A549 (cell line): ENCODE results near the gene REXO5. TPM values are rescaled to one million over a fixed set of nuclear protein-coding genes. Genes with fewer than 3 reads are reported as not detected.

Experiments used
- ATAC-seq, 2 experiments: fragments of 200-7000 bp in 1 of 2; fragments of >200 bp in 1 of 2; cut with Nextera tagmentation in 1 of 2; cut with Tn5 transposase in 1 of 2; 3 replicates each; pipeline versions ENCODE4 v1.8.0 to v1.9.1; 2018 to 2020; ENCODE audit warnings: mild to moderate bottlenecking in 1 of 2, moderate library complexity in 1 of 2
- CTCF ChIA-PET: fragments of 300-600 bp; sonication (Branson Sonifier 250); formaldehyde crosslinking; extraction: SDS; loops from one replicate; lab custom pipeline; 2021; ENCODE audit warnings: antibody characterized with exemption, inconsistent platforms; lab: Yijun Ruan, JAX
- POLR2A ChIA-PET: fragments of 350-600 bp; formaldehyde crosslinking; extraction: SDS; loops from one replicate; lab custom pipeline; 2021; ENCODE audit warnings: antibody characterized with exemption, inconsistent platforms; lab: Yijun Ruan, JAX
- DNase-seq, 2 experiments: peaks; one replicate each; pipeline versions ENCODE4 v3.0.0 to v3.0.0-alpha.2; 2011 to 2016; ENCODE audit warnings: low read depth in 1 of 2, low spot score in 1 of 2
- FAIRE-seq: peaks from 2 replicates; lab custom pipeline; 2011; peaks lifted over from hg19 to GRCh38; lab: Jason Lieb, UNC
- H3K27ac ChIP-seq, 2 experiments: fragments of >200 bp; sonication (Bioruptor Twin); formaldehyde crosslinking; 3 replicates each; pipeline ENCODE4 v1.5.1; 2016 to 2017
- H3K4me1 ChIP-seq: fragments of >200 bp; sonication (Bioruptor Twin); formaldehyde crosslinking; 3 replicates; pipeline ENCODE4 v1.6.1; 2016
- H3K4me2 ChIP-seq: fragments of >200 bp; sonication (Bioruptor Twin); formaldehyde crosslinking; 3 replicates; pipeline ENCODE4 v1.6.1; 2016
- H3K4me3 ChIP-seq: fragments of >200 bp; sonication (Bioruptor Twin); formaldehyde crosslinking; 3 replicates; pipeline ENCODE4 v1.5.1; 2016
- H3K9me3 ChIP-seq: fragments of >200 bp; sonication (Bioruptor Twin); formaldehyde crosslinking; 3 replicates; pipeline ENCODE4 v1.6.1; 2016
- CBX8 ChIP-seq: fragments of 200-600 bp; sonication (generic); IDR thresholded peaks from 2 replicates; pipeline ENCODE4 v1.6.1; 2016
- CHD4 ChIP-seq: fragments of 200-600 bp; sonication (generic); IDR thresholded peaks from 2 replicates; pipeline ENCODE4 v1.6.1; 2016; ENCODE audit warnings: antibody characterized with exemption, mild to moderate bottlenecking, borderline replicate concordance
- CTCF ChIP-seq: fragments of >200 bp; sonication (Bioruptor Twin); formaldehyde crosslinking; IDR thresholded peaks from 3 replicates; pipeline ENCODE4 v1.5.1; 2016
- EP300 ChIP-seq, 2 experiments: fragments of >200 bp; sonication (Bioruptor Twin); formaldehyde crosslinking; IDR thresholded peaks; 2 replicates in 1 of 2; 3 replicates in 1 of 2; pipeline ENCODE4 v1.6.1; 2016 to 2017
- ESRRA ChIP-seq: fragments of 150-350 bp; IDR thresholded peaks from 2 replicates; pipeline ENCODE4 v1.6.1; 2014; ENCODE audit warnings: mild to moderate bottlenecking, low read length, borderline replicate concordance
- FOSL2 ChIP-seq, 2 experiments: fragments of 450-650 bp in 1 of 2; fragments of >200 bp in 1 of 2; sonication (Bioruptor Twin) in 1 of 2; formaldehyde crosslinking; IDR thresholded peaks; 2 replicates each; pipeline versions ENCODE4 v1.5.0 to v1.6.1; 2016 to 2020; ENCODE audit warnings: mild to moderate bottlenecking in 1 of 2, moderate library complexity in 1 of 2
- FOXS1 ChIP-seq: fragments of 250-450 bp; sonication (Bioruptor Pico); IDR thresholded peaks from 2 replicates; pipeline ENCODE4 v1.5.0; 2020; ENCODE audit warnings: mild to moderate bottlenecking, moderate library complexity
- HDAC2 ChIP-seq: fragments of 200-600 bp; sonication (generic); IDR thresholded peaks from 2 replicates; pipeline ENCODE4 v1.6.1; 2016
- HEYL ChIP-seq: fragments of 250-450 bp; sonication (Bioruptor Pico); IDR thresholded peaks from 2 replicates; pipeline ENCODE4 v1.8.0; 2021; ENCODE audit warnings: mild to moderate bottlenecking, moderate library complexity
- JUNB ChIP-seq: fragments of >200 bp; sonication (Bioruptor Twin); formaldehyde crosslinking; IDR thresholded peaks from 2 replicates; pipeline ENCODE4 v1.6.1; 2016
- KDM5A ChIP-seq: fragments of 200-600 bp; sonication (generic); IDR thresholded peaks from 2 replicates; pipeline ENCODE4 v1.6.1; 2016; ENCODE audit warnings: antibody characterized with exemption, mild to moderate bottlenecking
- MYC ChIP-seq: IDR thresholded peaks from 2 replicates; pipeline ENCODE4 v1.6.1; 2012; ENCODE audit warnings: mild to moderate bottlenecking, inconsistent platforms, low read length, improper control_type of control experiment, borderline replicate concordance
- NR3C1 ChIP-seq: fragments of >200 bp; sonication (Bioruptor Twin); formaldehyde crosslinking; IDR thresholded peaks from 3 replicates; pipeline ENCODE4 v1.6.1; 2017
- POLR2A ChIP-seq: IDR thresholded peaks from 2 replicates; pipeline ENCODE4 v1.6.1; 2012; ENCODE audit warnings: mild to moderate bottlenecking, low read length
- RAD21 ChIP-seq, 2 experiments: fragments of >200 bp in 1 of 2; sonication (Bioruptor Twin) in 1 of 2; formaldehyde crosslinking in 1 of 2; IDR thresholded peaks in 1 of 2; conservative IDR thresholded peaks in 1 of 2; 2 replicates in 1 of 2; 3 replicates in 1 of 2; pipeline ENCODE4 v1.6.1; 2012 to 2018; ENCODE audit warnings: inconsistent platforms in 1 of 2
- RCOR1 ChIP-seq: fragments of 150-350 bp; IDR thresholded peaks from 2 replicates; pipeline ENCODE4 v1.6.1; 2014; ENCODE audit warnings: antibody characterized with exemption, low read length, low read depth
- SMC3 ChIP-seq: fragments of >200 bp; sonication (Bioruptor Twin); formaldehyde crosslinking; IDR thresholded peaks from 3 replicates; pipeline ENCODE4 v1.6.1; 2018; ENCODE audit warnings: inconsistent platforms
- TFCP2L1 ChIP-seq: fragments of 250-450 bp; sonication (Bioruptor Pico); IDR thresholded peaks from 2 replicates; pipeline ENCODE4 v1.5.0; 2021; ENCODE audit warnings: mild to moderate bottlenecking
- WGBS: methylation state at CpG from one replicate; pipeline ENCODE4 v1.1.6; 2017; ENCODE audit errors: missing lambda C conversion rate; 5-methylcytosine and 5-hydroxymethylcytosine counted together
- polyA plus RNA-seq, 4 experiments: library from polyadenylated mRNA; depleted of rRNA in 3 of 4; stranded (reverse); fragments of >200 nt; fragmentation: RNase III in 1 of 4; extraction: RNeasy Plus Mini Kit Qiagen cat#74134 plus additional on column Dnase treatment in 1 of 4; gene quantifications; 2 replicates in 3 of 4; 3 replicates in 1 of 4; pipeline ENCODE4 v1.2.3, GENCODE V29; 2011 to 2017
- TF ChIP-seq, protein P1 (sequence below): IDR thresholded peaks from 2 replicates; pipeline ENCODE4 v1.6.1; 2012
- TF ChIP-seq, protein P2 (sequence below): fragments of 450-650 bp; IDR thresholded peaks from 2 replicates; pipeline ENCODE4 v1.6.1; 2014; ENCODE audit warnings: antibody characterized with exemption
- TF ChIP-seq, protein P3 (sequence below): fragments of >200 bp; sonication (Bioruptor Twin); formaldehyde crosslinking; IDR thresholded peaks from 2 replicates; pipeline ENCODE4 v1.6.1; 2016

Gene REXO5
- polyA plus RNA-seq, 2 of the 4 experiments (the other 2 are of a cell fraction) = 4.0 to 5.1 TPM

DNA sequence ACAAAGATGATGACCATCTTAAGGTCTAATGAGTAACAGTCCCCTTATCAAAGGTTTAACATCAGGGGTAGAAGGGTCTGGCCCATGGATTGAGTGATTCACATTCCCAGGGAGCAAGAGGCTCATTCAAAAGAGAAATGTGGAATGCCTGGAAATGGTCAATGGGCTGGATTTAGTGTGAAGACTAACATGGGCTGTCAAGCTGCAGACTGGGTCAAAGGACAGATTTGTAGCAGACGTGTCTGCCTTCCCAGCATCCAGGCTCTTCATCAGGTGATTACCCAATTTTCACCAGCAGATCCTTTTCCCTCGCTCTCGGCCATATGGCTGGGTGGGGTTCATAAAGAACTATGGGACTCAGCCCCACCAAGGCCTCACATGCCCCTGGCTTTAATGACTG is 67.0 kb downstream of the REXO5 start (continued):
- TF ChIP-seq, protein P1, sequence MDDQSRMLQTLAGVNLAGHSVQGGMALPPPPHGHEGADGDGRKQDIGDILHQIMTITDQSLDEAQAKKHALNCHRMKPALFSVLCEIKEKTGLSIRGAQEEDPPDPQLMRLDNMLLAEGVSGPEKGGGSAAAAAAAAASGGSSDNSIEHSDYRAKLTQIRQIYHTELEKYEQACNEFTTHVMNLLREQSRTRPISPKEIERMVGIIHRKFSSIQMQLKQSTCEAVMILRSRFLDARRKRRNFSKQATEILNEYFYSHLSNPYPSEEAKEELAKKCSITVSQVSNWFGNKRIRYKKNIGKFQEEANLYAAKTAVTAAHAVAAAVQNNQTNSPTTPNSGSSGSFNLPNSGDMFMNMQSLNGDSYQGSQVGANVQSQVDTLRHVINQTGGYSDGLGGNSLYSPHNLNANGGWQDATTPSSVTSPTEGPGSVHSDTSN = no peak
- TF ChIP-seq FOSL2 (IDR thresholded peaks at IDR 0.05) = no peak
- no peak for TF ChIP-seq FOSL2 (CRISPR knock-in tag; IDR thresholded peaks at IDR 0.05)
- no peak for TF ChIP-seq EP300 (IDR thresholded peaks at IDR 0.05)
- TF ChIP-seq MYC = no peak

DNA sequence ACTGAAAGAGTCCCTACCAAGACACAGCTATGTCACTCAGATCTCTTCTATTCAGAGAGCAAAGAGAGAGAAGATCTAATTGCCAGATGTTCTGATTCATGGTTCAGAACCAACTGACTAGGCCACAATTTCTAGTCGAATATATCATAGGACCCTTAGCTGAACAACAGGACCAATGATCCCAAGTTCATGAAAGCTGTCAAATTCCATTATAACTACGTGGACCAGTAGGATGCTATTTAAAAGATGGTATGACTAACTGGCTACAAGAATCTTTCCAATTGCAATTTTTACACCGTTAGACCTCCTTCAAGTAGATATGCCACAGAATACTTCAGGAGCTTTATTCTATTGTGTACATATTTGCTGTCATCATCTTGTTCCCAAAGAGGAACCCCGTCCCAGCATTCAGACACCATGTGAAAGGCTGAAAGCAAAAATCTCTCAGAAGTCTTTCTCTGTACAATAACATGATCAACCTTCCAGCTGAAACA is 67.8 kb downstream of the REXO5 start:
- no peak overlapping the region for H3K27ac ChIP-seq
- H3K4me1 ChIP-seq = peaks cover 38% of the 10 kb centered on the region
- POLR2A ChIA-PET = no interaction called here
- DNase-seq = no peak
- no peaks in the 10 kb centered on the region for H3K9me3 ChIP-seq
- CTCF ChIA-PET = interaction anchor here (0.7 to 5.7 kb wide), 9 partner anchors 8 to 427 kb away, joined by 3 to 49 read pairs (median 5); no protein-coding TSS in a partner anchor
- no peak overlapping the region for H3K4me2 ChIP-seq
- FAIRE-seq = no peak
- H3K4me3 ChIP-seq = no peak overlapping the region
- TF ChIP-seq RCOR1 = no peak
- TF ChIP-seq, protein P2, sequence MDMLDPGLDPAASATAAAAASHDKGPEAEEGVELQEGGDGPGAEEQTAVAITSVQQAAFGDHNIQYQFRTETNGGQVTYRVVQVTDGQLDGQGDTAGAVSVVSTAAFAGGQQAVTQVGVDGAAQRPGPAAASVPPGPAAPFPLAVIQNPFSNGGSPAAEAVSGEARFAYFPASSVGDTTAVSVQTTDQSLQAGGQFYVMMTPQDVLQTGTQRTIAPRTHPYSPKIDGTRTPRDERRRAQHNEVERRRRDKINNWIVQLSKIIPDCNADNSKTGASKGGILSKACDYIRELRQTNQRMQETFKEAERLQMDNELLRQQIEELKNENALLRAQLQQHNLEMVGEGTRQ = no peak
- TF ChIP-seq NR3C1 = no peak
- TF ChIP-seq TFCP2L1 = no peak
- TF ChIP-seq FOXS1 = no peak
- TF ChIP-seq, all 56 proteins: peak for 0
- ATAC-seq = no peak
- WGBS = 88% methylated on average over 4 of the region's 4 CpGs

- Histone ChIP-seq H3K4me3 (no peak overlapping the region), H3K9me3 (no peaks in the 10 kb centered on the region), H3K27ac (no peak overlapping the region), H3K4me2 (no peak overlapping the region), H3K4me1 (peaks cover 39% of the 10 kb centered on the region)
- CTCF ChIA-PET = interaction anchor here (0.8 to 5.7 kb wide), 8 partner anchors 9 to 426 kb away, joined by 3 to 49 read pairs (median 4); no protein-coding TSS in a partner anchor
- no peak for FAIRE-seq
- TF ChIP-seq MYC (no peak), CTCF (no peak), NR3C1 (no peak), KDM5A (no peak), CHD4 (no peak), TFCP2L1 (no peak), ESRRA (no peak), JUNB (no peak), POLR2A (no peak), HEYL (no peak), CBX8 (no peak), SMC3 (no peak), HDAC2 (no peak), RAD21 (conservative IDR thresholded peaks at IDR 0.05 in 1 of 2, IDR thresholded peaks at IDR 0.05 in 1 of 2) (no peak)
- TF ChIP-seq, protein P3, sequence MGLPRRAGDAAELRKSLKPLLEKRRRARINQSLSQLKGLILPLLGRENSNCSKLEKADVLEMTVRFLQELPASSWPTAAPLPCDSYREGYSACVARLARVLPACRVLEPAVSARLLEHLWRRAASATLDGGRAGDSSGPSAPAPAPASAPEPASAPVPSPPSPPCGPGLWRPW = no peak
- POLR2A ChIA-PET = interaction anchor here (1.2 kb wide), 1 partner anchor 25 kb away, joined by 5 read pairs; the partner anchor contains the start of genes DCUN1D3 and LYRM1
- no peak for DNase-seq
- no peak for ATAC-seq
- 79% methylated on average over 1 of the region's 1 CpG for WGBS
Observed at GRCh38 chr16:20875355-20875650, 69.0 kb downstream of the REXO5 start.
